NCI-H526 (cell line): ENCODE measurements around the gene STARD13.
A peak's percentile ranks its signal among the peaks of the same experiment; 100 is the strongest.

Source experiments
- DNase-seq, 2 experiments: peaks; one replicate each; lab custom pipeline; 2025; lab: John Stamatoyannopoulos, UW

STARD13 gene, protein sequence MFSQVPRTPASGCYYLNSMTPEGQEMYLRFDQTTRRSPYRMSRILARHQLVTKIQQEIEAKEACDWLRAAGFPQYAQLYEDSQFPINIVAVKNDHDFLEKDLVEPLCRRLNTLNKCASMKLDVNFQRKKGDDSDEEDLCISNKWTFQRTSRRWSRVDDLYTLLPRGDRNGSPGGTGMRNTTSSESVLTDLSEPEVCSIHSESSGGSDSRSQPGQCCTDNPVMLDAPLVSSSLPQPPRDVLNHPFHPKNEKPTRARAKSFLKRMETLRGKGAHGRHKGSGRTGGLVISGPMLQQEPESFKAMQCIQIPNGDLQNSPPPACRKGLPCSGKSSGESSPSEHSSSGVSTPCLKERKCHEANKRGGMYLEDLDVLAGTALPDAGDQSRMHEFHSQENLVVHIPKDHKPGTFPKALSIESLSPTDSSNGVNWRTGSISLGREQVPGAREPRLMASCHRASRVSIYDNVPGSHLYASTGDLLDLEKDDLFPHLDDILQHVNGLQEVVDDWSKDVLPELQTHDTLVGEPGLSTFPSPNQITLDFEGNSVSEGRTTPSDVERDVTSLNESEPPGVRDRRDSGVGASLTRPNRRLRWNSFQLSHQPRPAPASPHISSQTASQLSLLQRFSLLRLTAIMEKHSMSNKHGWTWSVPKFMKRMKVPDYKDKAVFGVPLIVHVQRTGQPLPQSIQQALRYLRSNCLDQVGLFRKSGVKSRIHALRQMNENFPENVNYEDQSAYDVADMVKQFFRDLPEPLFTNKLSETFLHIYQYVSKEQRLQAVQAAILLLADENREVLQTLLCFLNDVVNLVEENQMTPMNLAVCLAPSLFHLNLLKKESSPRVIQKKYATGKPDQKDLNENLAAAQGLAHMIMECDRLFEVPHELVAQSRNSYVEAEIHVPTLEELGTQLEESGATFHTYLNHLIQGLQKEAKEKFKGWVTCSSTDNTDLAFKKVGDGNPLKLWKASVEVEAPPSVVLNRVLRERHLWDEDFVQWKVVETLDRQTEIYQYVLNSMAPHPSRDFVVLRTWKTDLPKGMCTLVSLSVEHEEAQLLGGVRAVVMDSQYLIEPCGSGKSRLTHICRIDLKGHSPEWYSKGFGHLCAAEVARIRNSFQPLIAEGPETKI

DNA sequence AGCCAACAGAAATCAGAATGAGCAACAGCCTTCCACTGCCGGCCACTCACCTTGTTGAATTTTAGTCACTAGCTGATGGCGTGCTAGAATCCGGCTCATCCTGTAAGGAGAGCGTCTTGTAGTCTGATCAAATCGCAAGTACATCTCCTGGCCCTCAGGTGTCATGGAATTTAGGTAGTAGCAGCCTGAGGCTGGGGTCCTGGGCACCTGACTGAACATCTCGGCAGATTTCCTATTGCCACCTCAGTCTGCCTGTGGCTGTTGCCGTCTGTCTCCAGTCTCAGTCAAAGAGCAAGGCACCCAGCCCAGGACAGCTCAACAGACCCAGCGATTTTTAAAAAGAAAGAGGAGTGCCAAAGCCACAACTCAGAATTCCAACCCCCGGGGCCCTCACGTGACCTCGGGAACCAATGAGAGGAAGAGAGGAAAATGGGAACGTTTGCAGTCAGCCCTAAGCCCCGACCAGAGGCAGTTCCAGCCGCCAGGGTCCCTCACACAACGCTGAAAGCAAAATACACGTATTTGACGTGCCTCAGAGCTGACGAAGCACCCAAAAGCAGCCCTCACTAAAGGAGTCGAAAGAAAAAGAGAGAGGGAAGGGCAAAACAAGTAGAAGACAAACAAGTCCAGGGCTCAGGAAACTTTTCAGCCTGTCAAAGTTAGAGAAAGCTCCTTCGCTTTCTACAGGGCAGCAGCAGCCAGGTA is at the start of gene STARD13:
Gene STARD13, minus strand, starts transcription at position 336 of the 705 bp plus-strand sequence. Its CDS starts 117 bp downstream, at position 219.
- peak; percentile 48 to 83 for DNase-seq

DNA sequence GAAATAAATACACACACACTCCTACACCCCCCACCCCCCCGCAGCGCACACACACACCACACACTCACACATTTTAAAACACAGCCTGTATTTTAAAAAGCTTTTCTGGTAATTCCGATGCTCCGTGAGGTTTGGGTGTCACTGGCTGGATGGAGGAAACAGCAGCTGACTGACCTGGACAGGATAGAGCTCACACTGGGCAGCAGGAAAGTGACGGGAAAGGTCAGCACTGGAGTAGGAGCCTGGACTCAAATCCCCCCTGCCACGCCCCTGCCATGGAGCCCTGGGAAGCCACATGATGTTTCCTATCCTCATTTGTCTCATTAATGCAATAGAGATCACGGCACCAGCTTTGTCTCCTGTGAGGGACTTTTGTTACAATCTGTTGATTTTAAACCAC is 49.3 kb upstream of the STARD13 start:
- no peak for DNase-seq

DNA sequence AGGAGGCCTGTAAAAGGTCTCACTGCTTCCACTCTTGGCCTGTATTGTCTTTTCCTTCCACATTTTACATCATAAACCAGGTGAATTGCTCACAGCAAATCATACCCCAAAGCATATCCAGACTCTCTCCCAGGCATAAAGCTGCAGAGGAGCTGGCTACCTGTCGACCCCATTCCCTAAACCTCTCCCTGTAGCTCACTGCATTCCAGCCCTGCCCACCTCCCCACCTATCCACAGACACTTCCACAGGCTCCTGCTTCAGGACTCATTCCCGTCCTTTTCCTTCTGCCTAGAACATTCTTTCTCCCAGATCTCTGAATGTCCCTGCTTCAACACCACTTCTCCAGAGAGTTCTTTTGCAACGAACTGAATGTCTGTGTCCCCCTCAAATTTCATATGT is 46.4 kb upstream of the STARD13 start:
- DNase-seq, result no peak

DNA sequence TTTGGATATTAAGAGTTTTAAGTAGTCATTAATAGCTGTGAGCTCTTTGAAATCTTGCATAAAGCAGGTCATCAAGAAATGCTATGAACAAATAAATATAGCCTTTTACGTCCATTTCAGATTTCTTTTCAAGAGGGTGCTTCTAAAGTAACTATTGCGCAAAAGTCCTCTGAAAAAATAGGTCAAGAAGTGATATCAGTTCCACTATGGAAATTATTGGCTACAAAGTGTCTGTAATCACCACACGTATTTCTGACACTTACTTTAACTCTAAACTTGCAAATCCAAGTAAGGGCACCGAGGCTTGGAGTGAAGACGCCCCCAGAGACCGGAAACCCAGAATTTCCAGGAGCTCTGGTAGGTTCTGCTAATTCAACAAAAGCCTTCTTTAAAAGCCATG is 44.9 kb upstream of the STARD13 start:
- no peak for DNase-seq

DNA sequence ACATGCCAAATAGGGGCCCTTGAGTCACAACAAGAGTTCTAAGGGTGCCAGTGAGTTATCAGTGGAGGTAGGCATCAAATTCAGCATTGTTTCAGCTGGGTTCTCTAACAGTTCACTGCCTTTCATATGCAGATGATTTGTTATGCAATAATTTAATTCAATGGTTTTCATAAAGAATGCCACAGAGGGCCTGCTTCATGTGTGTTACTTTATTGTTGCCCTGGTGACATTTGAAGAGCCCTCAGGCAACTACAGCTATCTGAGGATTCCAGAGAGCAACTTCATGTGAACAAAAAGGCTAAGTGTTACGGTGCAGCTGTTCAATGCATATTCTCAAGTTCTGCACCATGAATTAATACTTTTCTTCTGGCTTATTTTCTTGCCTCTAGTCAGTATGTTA is 43.1 kb upstream of the STARD13 start:
- DNase-seq, result peak in 1 of 2 experiments; percentile 26

DNA sequence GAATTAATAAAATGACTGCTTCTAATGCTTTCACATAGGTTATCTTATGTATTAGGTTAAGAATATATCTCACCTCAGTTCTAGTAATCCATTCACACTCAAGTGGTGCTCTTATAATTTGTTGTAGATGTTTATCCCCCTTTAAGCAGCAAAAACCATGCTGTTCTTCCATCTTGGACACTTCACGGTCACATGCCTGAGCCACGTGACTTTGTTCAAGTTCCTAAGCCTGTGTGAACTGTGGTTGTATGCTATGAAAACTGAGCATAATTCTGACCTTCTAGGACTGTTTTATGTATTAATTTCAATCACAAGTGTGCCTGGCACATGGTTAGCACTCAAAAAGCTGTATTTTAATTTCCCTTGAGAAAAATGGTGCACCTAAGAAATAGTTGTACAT is 41.2 kb upstream of the STARD13 start:
- DNase-seq, result no peak

DNA sequence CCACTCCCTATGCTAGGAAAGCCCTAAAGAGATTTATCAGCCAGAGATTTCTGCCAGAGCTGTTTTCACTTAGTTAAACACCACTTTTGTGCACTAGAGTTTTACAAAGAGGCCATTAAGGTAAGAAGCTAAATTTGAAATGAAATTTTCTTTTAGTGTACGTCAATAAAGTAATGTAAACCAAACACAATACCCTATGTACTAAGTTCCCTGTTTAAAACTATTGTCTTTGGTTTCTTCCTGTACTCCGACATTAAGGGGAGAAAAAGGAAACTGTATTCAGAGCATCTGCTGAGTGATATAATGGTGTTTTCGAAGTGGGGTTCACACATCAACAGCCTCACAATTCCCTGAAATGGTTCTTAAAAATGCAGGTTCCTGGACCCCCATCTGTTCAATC is 40.7 kb upstream of the STARD13 start:
- DNase-seq, result no peak

DNA sequence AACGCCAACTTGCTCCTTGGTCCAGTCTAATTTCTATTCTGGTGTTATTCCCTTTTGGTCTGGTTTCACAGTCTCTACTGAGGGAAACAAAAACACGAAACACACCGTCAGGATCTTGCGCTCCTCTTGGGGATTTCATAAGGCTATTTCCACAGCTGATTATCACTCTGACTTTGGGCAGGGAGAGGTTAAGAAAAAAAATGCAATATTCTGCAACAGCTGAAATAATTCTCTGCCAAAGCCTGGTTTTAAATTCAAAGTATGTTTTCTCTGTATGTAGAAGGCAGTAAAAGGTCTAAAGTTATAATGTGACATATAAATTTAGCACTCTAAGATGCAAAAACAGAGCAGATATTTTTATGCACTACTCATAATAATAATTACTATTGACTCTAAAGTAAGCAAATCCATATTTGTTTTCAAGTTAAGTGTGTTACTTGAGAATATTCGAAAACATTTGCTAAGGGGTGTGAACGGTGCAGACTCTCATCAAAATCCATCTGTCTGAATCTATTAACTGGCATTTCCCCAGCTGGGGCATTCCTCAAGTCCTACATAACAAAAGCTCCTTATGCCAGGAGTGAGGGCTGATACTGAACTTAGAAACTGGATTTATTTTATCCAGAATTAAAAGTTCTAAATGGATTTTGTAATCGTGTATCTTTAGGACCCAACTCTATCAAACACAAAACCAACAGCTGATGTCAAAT is 38.4 kb upstream of the STARD13 start:
- no peak for DNase-seq

DNA sequence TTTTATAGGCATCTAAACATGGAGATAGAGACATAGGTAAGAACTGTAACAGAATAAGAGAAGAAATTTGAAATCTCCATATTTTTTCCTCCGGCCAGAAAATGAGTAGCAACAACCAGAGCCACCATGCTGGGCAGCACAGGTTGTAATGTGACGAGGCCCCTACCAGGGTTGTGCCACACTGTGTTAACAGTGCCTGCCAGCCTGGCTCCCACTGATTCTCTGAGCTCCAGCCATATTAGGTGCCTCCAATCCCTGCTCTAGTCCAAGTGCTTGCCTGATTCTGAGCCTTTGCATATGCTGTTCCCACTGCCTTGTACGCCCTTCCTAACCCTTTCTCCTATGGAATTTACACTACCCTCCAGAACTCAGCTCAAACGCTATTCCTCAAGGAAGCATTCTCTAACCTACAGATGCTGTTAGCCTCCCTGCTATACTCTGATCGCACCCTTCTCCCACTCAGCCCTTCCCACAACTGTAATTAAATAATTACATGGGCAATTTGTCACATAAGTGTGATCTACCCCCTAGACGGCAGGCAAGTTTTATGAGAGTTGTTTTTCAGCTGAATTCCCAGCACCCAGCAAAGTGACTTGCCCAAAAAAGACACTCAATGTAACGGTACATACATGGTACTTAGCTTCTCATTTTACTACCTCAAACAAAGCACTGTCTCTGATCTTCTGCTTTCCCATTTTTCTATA is 37.6 kb upstream of the STARD13 start:
- no peak for DNase-seq

DNA sequence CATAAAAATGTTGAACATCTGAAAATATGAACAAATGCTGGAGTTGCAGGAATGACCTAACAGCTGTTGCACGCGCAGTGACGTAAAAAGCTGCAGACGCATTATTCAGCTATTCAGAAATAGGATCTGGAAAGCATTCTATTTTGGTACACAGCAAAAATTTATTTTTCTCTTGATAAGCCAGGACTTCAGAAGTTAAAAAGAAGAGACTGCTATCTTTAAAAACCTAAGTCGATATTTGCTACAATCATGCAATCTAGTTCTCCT is 36.9 kb upstream of the STARD13 start:
- no peak for DNase-seq

DNA sequence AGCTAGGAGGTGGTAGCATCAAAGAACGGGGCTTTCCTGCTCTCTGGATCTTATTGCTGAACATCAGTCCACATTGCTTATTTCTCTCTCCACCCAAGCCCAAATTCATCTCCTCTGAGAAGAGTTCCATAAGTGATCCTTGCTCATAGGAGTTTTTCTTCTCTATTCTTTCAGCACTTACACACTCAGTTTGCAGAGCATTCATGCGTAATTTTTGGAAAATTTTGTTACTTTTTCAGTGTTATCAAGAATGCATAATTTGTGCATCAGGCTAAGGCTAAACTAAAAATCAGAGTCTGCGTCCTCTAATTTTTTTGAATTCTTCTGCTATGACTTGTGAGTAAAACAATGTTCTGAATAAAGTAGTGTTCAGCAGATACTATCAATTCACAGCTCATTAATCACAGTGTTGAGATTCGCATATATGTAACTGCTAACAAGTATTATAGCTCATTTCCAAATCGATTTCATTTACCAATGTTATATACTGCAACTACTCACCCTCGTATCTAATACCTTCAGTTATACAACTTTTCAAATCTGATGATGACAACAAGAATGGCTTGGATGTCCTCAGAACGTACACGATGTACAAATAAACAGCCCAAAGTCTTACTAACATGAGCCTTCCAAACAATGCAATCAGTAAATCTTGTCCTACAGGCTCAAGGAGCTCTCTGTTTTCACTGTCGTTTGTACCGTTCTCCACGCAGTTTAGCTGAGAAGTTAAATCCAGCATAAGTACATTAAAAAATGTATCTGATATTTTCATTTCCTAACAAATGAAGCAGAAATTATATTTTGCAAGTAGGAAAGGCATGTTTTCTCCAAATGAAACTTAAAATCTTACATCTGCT is 36.4 kb upstream of the STARD13 start:
- no peak for DNase-seq

DNA sequence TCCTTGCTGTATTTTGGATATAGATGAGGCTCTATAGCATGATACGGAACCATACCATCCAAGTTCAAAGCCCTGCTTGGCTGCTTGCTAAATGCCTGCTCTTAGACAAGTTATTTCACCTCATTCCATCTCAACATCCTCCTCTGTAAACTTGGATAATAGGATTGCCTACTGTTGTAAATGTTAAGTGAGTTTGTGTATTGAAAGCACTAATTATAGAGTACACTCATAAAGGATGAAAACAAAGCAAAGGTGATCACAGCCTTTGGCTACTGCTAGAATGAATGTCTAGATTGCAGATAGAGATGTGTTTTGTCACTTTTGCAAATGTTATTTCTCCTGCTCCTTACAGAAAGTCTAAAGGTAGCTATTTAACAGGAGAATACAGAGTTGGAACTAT is 34.3 kb upstream of the STARD13 start:
- no peak for DNase-seq

DNA sequence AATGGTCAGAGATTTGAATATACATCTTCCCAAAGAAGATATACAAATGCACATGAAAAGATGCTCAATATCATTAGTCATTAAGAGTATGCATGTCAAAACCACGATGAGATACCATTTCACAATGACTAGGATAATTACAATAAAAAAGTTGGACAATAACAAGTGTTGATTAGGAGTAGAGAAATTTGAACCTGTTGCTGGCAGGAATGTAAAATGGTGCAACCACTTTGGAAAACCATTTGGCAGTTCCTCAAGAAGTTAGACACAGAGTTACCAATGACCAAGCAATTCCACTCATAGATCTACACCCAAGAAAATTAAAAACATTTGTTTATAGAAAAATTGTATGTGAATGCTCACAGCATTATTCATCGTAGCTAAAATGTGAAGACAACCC is 33.2 kb upstream of the STARD13 start:
- no peak for DNase-seq

DNA sequence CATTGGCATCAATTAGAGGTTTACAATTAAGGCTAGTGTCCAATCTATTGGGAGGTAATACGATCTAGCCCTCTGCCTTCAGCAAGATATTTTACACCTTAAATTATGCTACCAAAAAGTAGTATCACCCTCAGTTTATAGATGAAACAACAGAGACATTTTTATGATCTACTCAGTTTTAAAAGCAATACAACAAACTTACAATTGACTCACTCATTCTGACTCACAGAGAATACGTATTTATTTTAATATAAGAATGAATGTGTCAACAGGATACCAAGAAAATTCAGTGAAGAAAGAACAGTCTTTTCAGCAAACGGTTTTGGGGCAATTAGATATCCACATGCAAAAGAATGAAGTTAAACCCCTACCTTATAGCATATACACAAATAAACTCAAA is 32.5 kb upstream of the STARD13 start:
- DNase-seq, result no peak

DNA sequence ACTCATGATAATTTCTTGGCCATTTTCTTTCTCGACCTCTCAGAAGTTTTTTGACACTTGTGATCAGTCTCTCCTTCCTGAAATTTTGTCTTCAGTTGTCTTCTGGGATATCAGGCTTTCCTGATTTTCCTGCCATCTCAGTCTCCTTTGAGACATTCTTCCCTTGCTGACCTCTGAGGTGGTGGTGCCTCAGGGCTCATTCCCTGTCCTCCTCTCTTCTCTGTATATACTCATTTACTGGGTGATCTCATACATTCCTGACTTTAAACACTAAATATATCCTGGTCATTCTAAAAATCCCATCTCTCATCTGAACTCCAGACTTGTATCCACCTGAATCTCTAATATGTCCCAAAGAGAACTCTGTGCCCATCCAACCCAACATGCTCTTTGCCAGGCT is 31.3 kb upstream of the STARD13 start:
- DNase-seq, result no peak

DNA sequence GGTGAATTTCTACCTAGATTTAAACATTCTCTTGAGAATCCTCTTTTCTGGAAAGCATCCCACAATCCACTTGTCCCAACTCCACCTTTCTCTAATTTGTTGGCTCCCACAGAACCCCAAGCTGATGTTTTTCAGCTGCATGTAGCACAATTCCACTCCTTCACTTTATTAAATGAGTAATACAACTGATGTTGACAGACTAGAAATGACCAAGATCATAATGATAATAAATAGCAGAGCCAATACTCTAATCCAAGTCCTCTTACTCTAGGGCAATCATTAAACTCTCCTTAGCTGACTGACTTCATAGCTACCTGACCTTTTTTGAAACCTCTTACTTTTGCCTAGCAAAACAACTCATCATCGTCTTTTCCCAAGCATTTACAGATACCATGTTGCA is 27.9 kb upstream of the STARD13 start:
- no peak for DNase-seq

DNA sequence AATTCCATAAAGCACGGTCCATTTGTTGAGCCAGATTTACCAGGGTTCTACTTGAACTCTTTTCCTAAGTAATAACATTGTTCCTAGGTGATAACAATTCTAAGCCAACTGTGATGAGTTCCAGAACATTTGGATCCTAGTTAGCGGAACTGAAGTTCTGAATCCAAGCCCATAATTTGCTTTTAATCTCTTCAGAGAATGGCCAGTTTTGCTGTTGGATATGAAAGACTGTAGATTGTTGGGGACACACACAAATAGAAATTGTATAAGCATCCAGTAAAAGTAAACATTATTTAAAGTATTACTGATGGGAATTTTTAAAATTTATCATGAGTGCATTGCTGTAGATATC is 27.3 kb upstream of the STARD13 start:
- no peak for DNase-seq

DNA sequence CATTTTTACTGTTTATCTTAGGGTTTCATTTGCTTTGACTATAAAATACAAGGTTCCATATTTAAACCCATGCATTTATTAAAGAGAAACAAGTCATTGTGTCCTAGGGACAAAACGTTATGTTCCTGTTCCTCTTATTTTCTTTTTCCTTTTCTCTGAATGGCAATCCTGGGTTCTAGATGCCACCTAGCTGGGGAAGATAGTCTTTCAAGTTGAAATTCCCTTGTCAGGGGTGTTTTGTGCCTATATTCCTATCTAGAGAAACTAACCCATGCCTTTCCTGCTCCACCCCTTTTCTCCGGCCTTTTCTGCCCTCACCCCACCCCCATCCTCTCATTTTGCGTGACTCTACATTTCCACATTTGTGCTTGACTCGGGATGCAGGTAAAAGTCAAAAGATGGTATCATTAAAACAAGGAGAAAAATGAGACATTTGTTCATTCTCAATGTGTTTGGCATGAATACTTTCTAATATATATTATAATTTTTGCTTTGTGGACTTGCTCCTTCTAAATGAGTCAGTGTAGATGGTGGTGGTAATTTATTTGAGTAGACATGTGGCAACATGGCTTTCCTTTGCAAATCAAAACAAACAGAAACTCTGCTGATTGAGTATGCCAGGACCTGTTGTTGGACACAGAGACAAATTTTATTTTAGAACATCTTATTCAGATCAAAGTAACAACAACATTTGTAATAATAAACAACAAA is 26.8 kb upstream of the STARD13 start:
- peak in 1 of 2 experiments; percentile 5 for DNase-seq

DNA sequence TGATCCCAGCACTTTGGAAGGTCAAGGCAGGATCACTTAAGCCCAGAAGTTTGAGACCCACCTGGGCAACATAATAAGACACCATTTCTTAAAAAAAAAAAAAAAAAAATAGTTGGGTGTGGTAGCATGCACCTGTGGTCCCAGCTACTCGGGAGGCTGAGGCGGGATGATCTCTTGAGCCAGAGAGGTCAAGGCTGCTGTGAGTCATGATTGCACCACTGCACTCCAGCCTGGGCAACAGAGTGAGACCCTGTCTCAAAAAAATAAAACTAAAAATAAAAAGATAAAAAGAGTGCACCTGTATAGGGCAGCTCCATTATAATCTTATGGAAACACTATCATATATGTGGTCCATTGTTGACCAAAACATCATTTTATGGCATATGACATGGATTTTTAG is 25.5 kb upstream of the STARD13 start:
- no peak for DNase-seq
